ES-I3 (cell line): Measurements from ENCODE around the gene TMEM107.

ENCODE experiments used
- H3K36me3 ChIP-seq: 2 replicates; pipeline ENCODE4 v1.6.1; 2013; ENCODE audit warnings: mild to moderate bottlenecking, low read length, control low read depth, moderate library complexity; ENCODE audit not compliant: insufficient read depth
- H3K4me1 ChIP-seq: 2 replicates; pipeline ENCODE4 v1.6.1; 2013; ENCODE audit warnings: mild to moderate bottlenecking, control low read depth, low read length; ENCODE audit not compliant: insufficient read depth
- H3K9ac ChIP-seq: 2 replicates; pipeline ENCODE4 v1.6.1; 2013; ENCODE audit warnings: low read depth, mild to moderate bottlenecking, low read length, moderate library complexity
- H3K9me3 ChIP-seq: 2 replicates; pipeline ENCODE4 v1.6.1; 2013; ENCODE audit warnings: mild to moderate bottlenecking, low read length, moderate library complexity; ENCODE audit not compliant: control insufficient read depth, insufficient read depth

The TMEM107 gene

DNA sequence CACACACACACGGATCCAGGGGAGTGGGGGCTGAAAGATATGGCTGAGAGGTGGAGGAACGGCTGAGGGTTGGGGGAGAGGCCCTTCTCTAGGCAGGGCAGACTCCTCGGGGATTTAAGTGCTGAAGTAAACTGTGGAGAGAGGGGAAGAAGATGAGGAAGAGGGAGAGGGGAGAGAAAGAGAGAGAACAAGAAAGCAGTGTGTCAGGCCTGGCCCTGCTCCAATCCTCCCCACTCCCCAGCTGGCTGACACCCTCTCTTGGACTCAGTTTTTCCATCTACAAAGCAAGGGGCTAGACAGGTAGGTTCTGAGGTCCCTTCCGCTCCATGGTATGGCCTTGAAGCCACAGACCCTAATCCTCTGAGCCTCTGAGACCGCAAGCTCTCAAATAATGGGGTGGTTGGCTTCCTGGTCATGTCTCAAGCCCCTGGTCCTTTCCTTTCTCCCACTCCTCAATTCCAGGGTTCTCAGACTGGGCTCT is 15.4 kb downstream of the TMEM107 start:
- H3K36me3 ChIP-seq, result peaks cover 12% of the 10 kb centered on the region
- H3K9ac ChIP-seq, result no peak overlapping the region
- H3K9me3 ChIP-seq, result no peaks in the 10 kb centered on the region
- peaks cover 15% of the 10 kb centered on the region for H3K4me1 ChIP-seq

GRCh38 chr17:8160224-8160577 is 16.0 kb downstream of the TMEM107 start:
- peaks cover 12% of the 10 kb centered on the region for H3K36me3 ChIP-seq
- no peaks in the 10 kb centered on the region for H3K9me3 ChIP-seq
- peaks cover 19% of the 10 kb centered on the region for H3K4me1 ChIP-seq
- no peak overlapping the region for H3K9ac ChIP-seq

GRCh38 chr17:8159459-8160223 is 16.5 kb downstream of the TMEM107 start:
- peaks cover 19% of the 10 kb centered on the region for H3K4me1 ChIP-seq
- peaks cover 12% of the 10 kb centered on the region for H3K36me3 ChIP-seq
- H3K9ac ChIP-seq, result no peak overlapping the region
- H3K9me3 ChIP-seq, result no peaks in the 10 kb centered on the region

- Histone ChIP-seq H3K4me1 (peaks cover 14% of the 10 kb centered on the region), H3K9ac (no peak overlapping the region), H3K36me3 (peaks cover 12% of the 10 kb centered on the region), H3K9me3 (no peaks in the 10 kb centered on the region)
These were observed 17.2 kb downstream of the TMEM107 start for GRCh38 chr17:8159032-8159400.

- H3K4me1 ChIP-seq, result peaks cover 11% of the 10 kb centered on the region
- no peak overlapping the region for H3K9ac ChIP-seq
- H3K9me3 ChIP-seq, result no peaks in the 10 kb centered on the region
- H3K36me3 ChIP-seq, result peaks cover 12% of the 10 kb centered on the region
These were observed 17.7 kb downstream of the TMEM107 start for GRCh38 chr17:8158267-8159031.

GRCh38 chr17:8156246-8156992 is 19.8 kb downstream of the TMEM107 start:
- H3K9me3 ChIP-seq, result no peaks in the 10 kb centered on the region
- peaks cover 12% of the 10 kb centered on the region for H3K36me3 ChIP-seq
- peaks cover 17% of the 10 kb centered on the region for H3K4me1 ChIP-seq
- H3K9ac ChIP-seq, result peak overlapping the region; percentile 80

- peaks cover 17% of the 10 kb centered on the region for H3K4me1 ChIP-seq
- H3K36me3 ChIP-seq, result peaks cover 7% of the 10 kb centered on the region
- H3K9me3 ChIP-seq, result no peaks in the 10 kb centered on the region
- H3K9ac ChIP-seq, result peak overlapping the region; percentile 80
These were observed 20.3 kb downstream of the TMEM107 start for GRCh38 chr17:8155996-8156245.

DNA sequence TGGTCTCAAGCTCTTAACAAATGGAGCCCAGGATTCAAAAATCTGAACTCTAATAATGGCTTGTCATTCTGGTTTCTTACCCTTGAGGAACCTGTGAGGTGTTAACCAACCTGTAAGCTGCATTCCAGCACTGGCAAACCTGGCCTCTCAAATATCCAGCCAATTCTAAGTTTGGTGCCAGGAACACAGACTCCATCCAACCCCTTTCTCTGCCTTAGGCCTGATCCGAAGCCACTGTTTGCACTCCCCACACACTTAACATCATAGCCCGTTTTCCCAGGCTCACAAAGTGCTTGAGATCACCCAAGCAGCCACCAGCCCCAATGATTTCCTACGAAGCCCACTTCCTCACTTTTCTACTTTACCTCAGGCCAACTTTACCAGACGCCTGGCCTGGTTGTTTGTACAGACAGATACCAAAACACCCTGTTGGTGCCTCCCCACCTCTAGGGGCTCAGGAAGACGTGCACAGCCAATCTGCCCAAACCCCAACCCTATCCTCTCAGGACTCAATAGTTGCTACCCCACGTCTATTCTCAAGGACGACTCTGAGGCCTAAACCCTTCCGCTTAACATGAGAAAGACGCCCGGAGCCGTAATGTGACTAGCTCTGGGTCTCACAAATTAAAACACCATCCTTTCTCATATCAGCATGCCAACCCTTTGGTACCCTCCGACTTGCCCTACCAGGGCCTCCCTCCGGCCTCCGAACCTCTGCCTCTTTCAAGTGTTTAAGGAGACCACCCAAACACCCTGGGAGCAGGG is 20.8 kb downstream of the TMEM107 start:
- no peaks in the 10 kb centered on the region for H3K9me3 ChIP-seq
- peak overlapping the region; percentile 80 for H3K9ac ChIP-seq
- H3K4me1 ChIP-seq, result peaks cover 17% of the 10 kb centered on the region
- peaks cover 6% of the 10 kb centered on the region; the same call in 1 of the 2 replicates for H3K36me3 ChIP-seq

DNA sequence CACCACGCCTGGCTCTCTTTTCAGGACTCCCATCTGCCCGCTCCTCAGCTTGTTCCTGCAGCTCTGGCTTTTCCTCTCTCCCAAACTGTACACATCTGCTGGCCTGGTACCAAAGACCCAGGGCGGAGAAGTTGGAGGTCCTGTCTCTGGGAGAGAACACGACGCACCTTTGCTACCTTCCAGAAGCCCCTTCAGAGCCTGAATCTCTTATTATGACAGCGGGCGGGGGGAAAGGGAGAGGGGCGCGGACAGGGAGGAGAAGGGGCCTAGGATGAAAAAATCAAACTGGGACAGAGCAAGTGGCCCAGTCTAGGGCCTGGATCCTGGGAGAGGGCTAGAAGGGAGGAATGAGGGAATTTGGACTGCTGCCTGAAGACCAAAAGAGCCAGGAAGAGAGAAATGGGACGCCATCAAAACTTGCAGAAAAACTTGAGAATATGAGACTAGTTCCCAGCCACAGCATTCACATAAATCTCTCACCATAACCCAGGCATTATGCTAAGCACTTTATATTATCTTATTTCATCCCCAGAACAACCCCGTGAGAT is 21.5 kb downstream of the TMEM107 start:
- Histone ChIP-seq H3K9me3 (no peaks in the 10 kb centered on the region), H3K9ac (peak overlapping the region; percentile 80; the same call in 1 of the 2 replicates), H3K36me3 (0 out of 2 replicates have a peak, but pooled peaks cover under 1% of the 10 kb centered on the region), H3K4me1 (peaks cover 17% of the 10 kb centered on the region)

DNA sequence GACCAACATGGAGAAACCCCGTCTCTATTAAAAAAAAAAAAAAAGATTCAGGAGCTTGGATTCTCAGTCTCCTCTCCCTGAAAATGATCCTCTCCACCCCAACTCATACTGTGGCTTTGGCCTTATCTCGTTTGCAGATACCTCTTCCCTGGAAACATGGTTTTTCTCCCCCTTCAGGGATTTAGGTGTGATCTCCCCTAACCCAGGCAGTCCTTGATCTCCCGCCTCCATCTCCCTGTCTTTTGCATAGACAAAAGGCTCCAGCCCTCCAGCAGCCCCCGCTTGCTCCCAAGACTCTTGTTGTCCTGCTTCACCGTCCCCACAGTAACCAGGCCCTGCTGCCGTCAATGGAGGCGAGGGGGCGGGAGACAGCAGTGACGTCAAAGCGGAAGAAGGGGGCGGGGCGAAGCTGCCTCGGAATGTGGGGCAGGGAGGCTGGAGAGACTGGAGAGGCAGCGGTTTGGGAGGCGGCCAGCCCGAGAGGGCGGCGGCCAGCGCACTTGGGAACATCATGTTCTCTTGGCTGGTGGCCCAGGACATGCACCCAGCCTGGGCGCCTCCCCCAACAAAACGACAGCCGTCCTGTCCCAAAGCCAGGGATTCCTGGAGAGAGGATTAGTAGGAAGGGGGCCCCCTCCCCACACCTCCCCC is 22.1 kb downstream of the TMEM107 start:
- Histone ChIP-seq H3K4me1 (peaks cover 17% of the 10 kb centered on the region), H3K9me3 (no peaks in the 10 kb centered on the region), H3K9ac (peak overlapping the region; percentile 80), H3K36me3 (no peaks in the 10 kb centered on the region; the same call in 1 of the 2 replicates)

DNA sequence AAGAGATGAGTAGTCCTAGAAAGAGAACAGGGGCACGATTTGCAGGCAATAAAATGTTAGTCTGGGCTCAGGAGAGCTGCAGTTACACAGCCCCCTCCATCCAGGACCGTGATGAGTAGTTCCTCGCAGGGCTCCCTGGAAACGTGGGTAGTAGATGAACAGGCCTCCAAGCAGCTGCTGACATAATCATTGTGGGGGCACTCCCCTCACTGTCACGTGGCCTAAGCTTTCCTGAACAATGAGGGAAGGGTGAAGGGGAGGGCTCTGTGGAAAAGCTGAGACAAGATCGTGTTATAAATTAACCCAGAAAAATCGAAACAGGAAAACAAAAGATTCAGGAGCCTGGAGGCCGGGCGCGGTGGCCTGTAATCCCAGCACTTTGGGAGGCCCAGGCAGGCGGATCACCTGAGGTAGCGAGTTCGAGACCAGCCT is 22.6 kb downstream of the TMEM107 start:
- no peaks in the 10 kb centered on the region for H3K9me3 ChIP-seq
- no peaks in the 10 kb centered on the region; the same call in 1 of the 2 replicates for H3K36me3 ChIP-seq
- H3K9ac ChIP-seq, result peak overlapping the region; percentile 80; the same call in 1 of the 2 replicates
- H3K4me1 ChIP-seq, result peaks cover 17% of the 10 kb centered on the region

GRCh38 chr17:8153031-8153451 is 23.1 kb downstream of the TMEM107 start:
- Histone ChIP-seq H3K36me3 (no peaks in the 10 kb centered on the region; the same call in 1 of the 2 replicates), H3K9ac (no peak overlapping the region; the same call in 1 of the 2 replicates), H3K4me1 (peaks cover 17% of the 10 kb centered on the region), H3K9me3 (no peaks in the 10 kb centered on the region)

- H3K9ac ChIP-seq, result peak within 1 kb of the TSS; percentile 68
- peaks cover 17% of the 10 kb centered on the region for H3K4me1 ChIP-seq
- H3K36me3 ChIP-seq, result no peaks in the 10 kb centered on the region; the same call in 1 of the 2 replicates
- H3K9me3 ChIP-seq, result no peaks in the 10 kb centered on the region
These were observed 23.9 kb downstream of the TMEM107 start, which contains the start of gene PER1 for GRCh38 chr17:8152112-8152775. Gene PER1 (minus strand): TSS chr17:8152404. CDS start chr17:8150706, 1,698 bp downstream.
